Liver (tissue), 9 donors: Measurements from ENCODE around the gene MYO9A. TPM values are rescaled to one million over a fixed set of nuclear protein-coding genes. Genes with fewer than 3 reads are reported as not detected.

Source experiments
- DNase-seq: peaks from one replicate; pipeline ENCODE4 v3.0.0-alpha.2; 2017; ENCODE audit warnings: low spot score
- H3K27ac ChIP-seq, 2 donors: one replicate each; pipeline ENCODE4 v1.7.0; 2013; ENCODE audit warnings: inconsistent platforms in 2 of 2, low read length in 2 of 2, control low read depth in 1 of 2, low read depth in 1 of 2, mild to moderate bottlenecking in 1 of 2
- H3K27me3 ChIP-seq, 4 donors: one replicate each; pipeline versions ENCODE4 v1.6.1 to v1.7.0; 2013; ENCODE audit warnings: low read length in 3 of 4, inconsistent platforms in 1 of 4, mild to moderate bottlenecking in 1 of 4, moderate library complexity in 1 of 4; ENCODE audit not compliant: control insufficient read depth in 4 of 4, insufficient read depth in 4 of 4
- H3K36me3 ChIP-seq, 4 donors: one replicate each; pipeline versions ENCODE4 v1.6.1 to v1.7.0; 2013; ENCODE audit warnings: low read length in 3 of 4, mild to moderate bottlenecking in 3 of 4, low read depth in 1 of 4, moderate library complexity in 1 of 4; ENCODE audit not compliant: control insufficient read depth in 4 of 4, insufficient read depth in 3 of 4
- H3K4me1 ChIP-seq, 4 donors: one replicate each; pipeline versions ENCODE4 v1.6.1 to v1.7.0; 2013; ENCODE audit warnings: low read length in 3 of 4, mild to moderate bottlenecking in 3 of 4, moderate library complexity in 1 of 4; ENCODE audit not compliant: control insufficient read depth in 4 of 4, insufficient read depth in 4 of 4
- H3K4me3 ChIP-seq, 3 donors: one replicate each; pipeline versions ENCODE4 v1.6.1 to v1.7.0; 2013; ENCODE audit warnings: low read length in 3 of 3, control low read depth in 1 of 3, low read depth in 1 of 3, mild to moderate bottlenecking in 1 of 3
- H3K9ac ChIP-seq, 2 donors: one replicate each; pipeline ENCODE4 v1.7.0; 2013; ENCODE audit warnings: low read length in 2 of 2, mild to moderate bottlenecking in 2 of 2, moderate library complexity in 2 of 2, control low read depth in 1 of 2, low read depth in 1 of 2
- H3K9me3 ChIP-seq, 4 donors: one replicate each; pipeline versions ENCODE4 v1.6.1 to v1.7.0; 2013; ENCODE audit warnings: low read length in 3 of 4; ENCODE audit not compliant: control insufficient read depth in 4 of 4
- EGR1 ChIP-seq, 2 donors: IDR thresholded peaks; 2 replicates each; pipeline ENCODE4 v1.6.1; 2016 to 2018; ENCODE audit warnings: antibody characterized with exemption in 2 of 2, low read depth in 2 of 2
- FOXA1 ChIP-seq: IDR thresholded peaks from 2 replicates; pipeline ENCODE4 v1.6.1; 2016; ENCODE audit warnings: antibody characterized with exemption
- FOXA2 ChIP-seq: IDR thresholded peaks from 2 replicates; pipeline ENCODE4 v1.6.1; 2016; ENCODE audit warnings: antibody characterized with exemption
- GABPA ChIP-seq, 2 donors: IDR thresholded peaks in 1 of 2; conservative IDR thresholded peaks in 1 of 2; 2 replicates each; pipeline ENCODE4 v1.6.1; 2016; ENCODE audit warnings: antibody characterized with exemption in 2 of 2, mild to moderate bottlenecking in 1 of 2, moderate library complexity in 1 of 2
- HNF4A ChIP-seq, 2 donors: conservative IDR thresholded peaks; 2 replicates each; pipeline ENCODE4 v1.6.1; 2016; ENCODE audit warnings: antibody characterized with exemption in 2 of 2, mild to moderate bottlenecking in 2 of 2
- HNF4G ChIP-seq: IDR thresholded peaks from 2 replicates; pipeline ENCODE4 v1.6.1; 2016; ENCODE audit warnings: antibody characterized with exemption
- JUND ChIP-seq, 2 donors: IDR thresholded peaks; 2 replicates each; pipeline ENCODE4 v1.6.1; 2016; ENCODE audit warnings: antibody characterized with exemption in 2 of 2
- NR2F2 ChIP-seq: IDR thresholded peaks from 2 replicates; pipeline ENCODE4 v1.6.1; 2016; ENCODE audit warnings: antibody characterized with exemption
- RAD21 ChIP-seq, 2 donors: IDR thresholded peaks; 2 replicates each; pipeline ENCODE4 v1.6.1; 2016; ENCODE audit warnings: antibody characterized with exemption in 2 of 2, mild to moderate bottlenecking in 2 of 2
- RXRA ChIP-seq, 2 donors: IDR thresholded peaks; 2 replicates each; pipeline ENCODE4 v1.6.1; 2017 to 2018; ENCODE audit warnings: antibody characterized with exemption in 2 of 2, mild to moderate bottlenecking in 1 of 2
- SP1 ChIP-seq: IDR thresholded peaks from 2 replicates; pipeline ENCODE4 v1.6.1; 2018; ENCODE audit warnings: antibody characterized with exemption, mild to moderate bottlenecking
- TAF1 ChIP-seq: conservative IDR thresholded peaks from 2 replicates; pipeline ENCODE4 v1.6.1; 2016; ENCODE audit warnings: antibody characterized with exemption, mild to moderate bottlenecking
- YY1 ChIP-seq: IDR thresholded peaks from 2 replicates; pipeline ENCODE4 v1.6.1; 2016; ENCODE audit warnings: antibody characterized with exemption, mild to moderate bottlenecking
- WGBS: extraction: QIAGEN DNeasy Blood & Tissue Kit; methylation state at CpG from one replicate; pipeline ENCODE4 v1.1.7; 2013; 5-methylcytosine and 5-hydroxymethylcytosine counted together
- polyA plus RNA-seq, 2 donors: library from polyadenylated mRNA; stranded (reverse) in 1 of 2; unstranded in 1 of 2; fragments of 200-250 nt in 1 of 2; fragments of >200 nt in 1 of 2; fragmentation: Nextera tagmentation in 1 of 2; extraction: Ambion mirVana in 1 of 2; gene quantifications; one replicate each; pipeline versions ENCODE4 v1.2.1 to v1.2.3, GENCODE V29; 2013 to 2015
- total RNA-seq, 2 donors: library from RNA; depleted of rRNA; stranded (reverse); fragments of >200 nt; gene quantifications; one replicate each; pipeline ENCODE4 v1.2.3, GENCODE V29; 2014
- TF ChIP-seq, protein P1 (sequence below): fragments of 150-350 bp; IDR thresholded peaks from 2 replicates; pipeline ENCODE4 v1.5.1; 2017; ENCODE audit warnings: improper control_type of control experiment, low read depth, low read length; ENCODE audit not compliant: missing input control
- TF ChIP-seq, protein P2 (sequence below): IDR thresholded peaks from 2 replicates; pipeline ENCODE4 v1.6.1; 2016; ENCODE audit warnings: antibody characterized with exemption
- TF ChIP-seq, protein P3 (sequence below): IDR thresholded peaks from 2 replicates; pipeline ENCODE4 v1.6.1; 2016; ENCODE audit warnings: antibody characterized with exemption
- TF ChIP-seq, protein P4 (sequence below): IDR thresholded peaks from 2 replicates; pipeline ENCODE4 v1.6.1; 2016; ENCODE audit warnings: antibody characterized with exemption, mild to moderate bottlenecking
- TF ChIP-seq, protein P5 (sequence below): IDR thresholded peaks from 2 replicates; pipeline ENCODE4 v1.6.1; 2016; ENCODE audit warnings: antibody characterized with exemption
- donor health status: healthy.
- donor health status: healthy.
- donor health status: healthy.
- donor health status: healthy.
- donor health status: healthy.

The MYO9A gene
- total and polyA plus RNA-seq, 4 donors = 1.4 to 14.9 (median 8.4) TPM

DNA sequence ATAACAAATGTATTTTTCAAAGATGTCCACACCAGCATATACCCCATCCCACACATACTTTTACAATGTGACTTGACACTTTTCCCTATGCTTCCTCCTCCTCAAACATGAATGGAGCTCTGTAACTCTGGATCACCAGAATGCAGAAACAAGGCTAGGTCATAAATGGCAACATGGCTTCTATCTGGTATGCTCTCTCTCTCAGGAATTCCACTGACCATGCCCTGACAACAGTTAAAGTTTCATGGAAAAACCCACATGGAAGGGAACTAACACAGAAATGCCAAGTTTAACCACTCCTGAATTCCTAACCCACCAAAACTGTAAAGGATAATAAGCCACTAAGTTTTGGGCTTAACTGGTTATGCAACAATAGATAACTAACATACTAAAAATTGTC, 19.9 kb downstream of the MYO9A start:
- Histone ChIP-seq H3K9ac (no peak overlapping the region), H3K9me3 (no peaks in the 10 kb centered on the region), H3K27me3 (no peaks in the 10 kb centered on the region), H3K27ac (no peak overlapping the region), H3K4me3 (no peak overlapping the region), H3K4me1 (no peaks in the 10 kb centered on the region), H3K36me3 (no peaks in the 10 kb centered on the region)
- DNase-seq = no peak
- no peak for TF ChIP-seq SP1
- TF ChIP-seq, protein P1, sequence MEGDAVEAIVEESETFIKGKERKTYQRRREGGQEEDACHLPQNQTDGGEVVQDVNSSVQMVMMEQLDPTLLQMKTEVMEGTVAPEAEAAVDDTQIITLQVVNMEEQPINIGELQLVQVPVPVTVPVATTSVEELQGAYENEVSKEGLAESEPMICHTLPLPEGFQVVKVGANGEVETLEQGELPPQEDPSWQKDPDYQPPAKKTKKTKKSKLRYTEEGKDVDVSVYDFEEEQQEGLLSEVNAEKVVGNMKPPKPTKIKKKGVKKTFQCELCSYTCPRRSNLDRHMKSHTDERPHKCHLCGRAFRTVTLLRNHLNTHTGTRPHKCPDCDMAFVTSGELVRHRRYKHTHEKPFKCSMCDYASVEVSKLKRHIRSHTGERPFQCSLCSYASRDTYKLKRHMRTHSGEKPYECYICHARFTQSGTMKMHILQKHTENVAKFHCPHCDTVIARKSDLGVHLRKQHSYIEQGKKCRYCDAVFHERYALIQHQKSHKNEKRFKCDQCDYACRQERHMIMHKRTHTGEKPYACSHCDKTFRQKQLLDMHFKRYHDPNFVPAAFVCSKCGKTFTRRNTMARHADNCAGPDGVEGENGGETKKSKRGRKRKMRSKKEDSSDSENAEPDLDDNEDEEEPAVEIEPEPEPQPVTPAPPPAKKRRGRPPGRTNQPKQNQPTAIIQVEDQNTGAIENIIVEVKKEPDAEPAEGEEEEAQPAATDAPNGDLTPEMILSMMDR = no peak

DNA sequence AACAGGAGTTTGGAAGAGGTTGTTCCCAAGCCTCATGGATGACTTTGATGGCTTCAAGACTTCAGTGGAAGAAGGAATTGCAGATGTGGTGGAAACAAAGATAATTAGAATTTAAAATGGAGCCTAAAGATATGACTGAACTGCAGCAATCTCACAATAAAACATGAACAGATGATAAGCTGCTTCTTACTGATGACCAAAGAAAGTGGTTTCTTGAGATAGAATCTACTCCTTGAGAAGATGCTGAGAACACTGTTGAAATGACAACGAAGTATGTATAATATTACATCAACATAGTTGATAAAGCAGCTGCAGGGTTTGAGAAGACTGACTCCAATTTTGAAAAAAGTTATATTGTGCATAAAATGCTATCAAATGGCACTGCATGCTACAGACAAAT, 21.2 kb downstream of the MYO9A start:
- 99% methylated on average over 1 of the region's 1 CpG for WGBS
- no peak for TF ChIP-seq HNF4A (conservative IDR thresholded peaks at IDR 0.05)
- TF ChIP-seq TAF1 = no peak
- TF ChIP-seq RAD21 (IDR thresholded peaks at IDR 0.05) = no peak
- TF ChIP-seq, protein P2, sequence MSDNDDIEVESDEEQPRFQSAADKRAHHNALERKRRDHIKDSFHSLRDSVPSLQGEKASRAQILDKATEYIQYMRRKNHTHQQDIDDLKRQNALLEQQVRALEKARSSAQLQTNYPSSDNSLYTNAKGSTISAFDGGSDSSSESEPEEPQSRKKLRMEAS = no peak
- TF ChIP-seq, protein P3, sequence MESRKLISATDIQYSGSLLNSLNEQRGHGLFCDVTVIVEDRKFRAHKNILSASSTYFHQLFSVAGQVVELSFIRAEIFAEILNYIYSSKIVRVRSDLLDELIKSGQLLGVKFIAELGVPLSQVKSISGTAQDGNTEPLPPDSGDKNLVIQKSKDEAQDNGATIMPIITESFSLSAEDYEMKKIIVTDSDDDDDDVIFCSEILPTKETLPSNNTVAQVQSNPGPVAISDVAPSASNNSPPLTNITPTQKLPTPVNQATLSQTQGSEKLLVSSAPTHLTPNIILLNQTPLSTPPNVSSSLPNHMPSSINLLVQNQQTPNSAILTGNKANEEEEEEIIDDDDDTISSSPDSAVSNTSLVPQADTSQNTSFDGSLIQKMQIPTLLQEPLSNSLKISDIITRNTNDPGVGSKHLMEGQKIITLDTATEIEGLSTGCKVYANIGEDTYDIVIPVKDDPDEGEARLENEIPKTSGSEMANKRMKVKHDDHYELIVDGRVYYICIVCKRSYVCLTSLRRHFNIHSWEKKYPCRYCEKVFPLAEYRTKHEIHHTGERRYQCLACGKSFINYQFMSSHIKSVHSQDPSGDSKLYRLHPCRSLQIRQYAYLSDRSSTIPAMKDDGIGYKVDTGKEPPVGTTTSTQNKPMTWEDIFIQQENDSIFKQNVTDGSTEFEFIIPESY = no peak
- TF ChIP-seq, protein P4, sequence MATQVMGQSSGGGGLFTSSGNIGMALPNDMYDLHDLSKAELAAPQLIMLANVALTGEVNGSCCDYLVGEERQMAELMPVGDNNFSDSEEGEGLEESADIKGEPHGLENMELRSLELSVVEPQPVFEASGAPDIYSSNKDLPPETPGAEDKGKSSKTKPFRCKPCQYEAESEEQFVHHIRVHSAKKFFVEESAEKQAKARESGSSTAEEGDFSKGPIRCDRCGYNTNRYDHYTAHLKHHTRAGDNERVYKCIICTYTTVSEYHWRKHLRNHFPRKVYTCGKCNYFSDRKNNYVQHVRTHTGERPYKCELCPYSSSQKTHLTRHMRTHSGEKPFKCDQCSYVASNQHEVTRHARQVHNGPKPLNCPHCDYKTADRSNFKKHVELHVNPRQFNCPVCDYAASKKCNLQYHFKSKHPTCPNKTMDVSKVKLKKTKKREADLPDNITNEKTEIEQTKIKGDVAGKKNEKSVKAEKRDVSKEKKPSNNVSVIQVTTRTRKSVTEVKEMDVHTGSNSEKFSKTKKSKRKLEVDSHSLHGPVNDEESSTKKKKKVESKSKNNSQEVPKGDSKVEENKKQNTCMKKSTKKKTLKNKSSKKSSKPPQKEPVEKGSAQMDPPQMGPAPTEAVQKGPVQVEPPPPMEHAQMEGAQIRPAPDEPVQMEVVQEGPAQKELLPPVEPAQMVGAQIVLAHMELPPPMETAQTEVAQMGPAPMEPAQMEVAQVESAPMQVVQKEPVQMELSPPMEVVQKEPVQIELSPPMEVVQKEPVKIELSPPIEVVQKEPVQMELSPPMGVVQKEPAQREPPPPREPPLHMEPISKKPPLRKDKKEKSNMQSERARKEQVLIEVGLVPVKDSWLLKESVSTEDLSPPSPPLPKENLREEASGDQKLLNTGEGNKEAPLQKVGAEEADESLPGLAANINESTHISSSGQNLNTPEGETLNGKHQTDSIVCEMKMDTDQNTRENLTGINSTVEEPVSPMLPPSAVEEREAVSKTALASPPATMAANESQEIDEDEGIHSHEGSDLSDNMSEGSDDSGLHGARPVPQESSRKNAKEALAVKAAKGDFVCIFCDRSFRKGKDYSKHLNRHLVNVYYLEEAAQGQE = no peak
- TF ChIP-seq GABPA (IDR thresholded peaks at IDR 0.05 in 1 of 2, conservative IDR thresholded peaks at IDR 0.05 in 1 of 2) = no peak
- TF ChIP-seq, protein P5, sequence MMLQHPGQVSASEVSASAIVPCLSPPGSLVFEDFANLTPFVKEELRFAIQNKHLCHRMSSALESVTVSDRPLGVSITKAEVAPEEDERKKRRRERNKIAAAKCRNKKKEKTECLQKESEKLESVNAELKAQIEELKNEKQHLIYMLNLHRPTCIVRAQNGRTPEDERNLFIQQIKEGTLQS = no peak
- no peak for TF ChIP-seq FOXA2
- TF ChIP-seq HNF4G = no peak
- no peak for TF ChIP-seq RXRA (IDR thresholded peaks at IDR 0.05)
- TF ChIP-seq JUND (IDR thresholded peaks at IDR 0.05) = no peak
- no peak for TF ChIP-seq NR2F2
- TF ChIP-seq SP1 = no peak
- TF ChIP-seq, protein P1 = no peak
- no peak for TF ChIP-seq FOXA1
- no peak for TF ChIP-seq YY1
- TF ChIP-seq EGR1 (IDR thresholded peaks at IDR 0.05; ENCODE audit: low read depth in 2 of 2) = no peak
- no peak overlapping the region for H3K27ac ChIP-seq
- no peaks in the 10 kb centered on the region for H3K36me3 ChIP-seq
- H3K4me3 ChIP-seq = no peak overlapping the region
- H3K4me1 ChIP-seq = no peaks in the 10 kb centered on the region
- H3K9me3 ChIP-seq = no peaks in the 10 kb centered on the region
- H3K9ac ChIP-seq = no peak overlapping the region
- DNase-seq = no peak
- no peaks in the 10 kb centered on the region for H3K27me3 ChIP-seq
